GM19099 (cell line): ENCODE results near the gene ST6GALNAC3.

Source experiments
- POLR2A ChIP-seq: IDR thresholded peaks from 3 replicates; pipeline ENCODE4 v1.6.1; 2011; ENCODE audit warnings: low read depth; ENCODE audit not compliant: insufficient read length; ENCODE audit errors: extremely low read depth

ST6GALNAC3 gene

GRCh38 chr1:76480827-76481226 is 406.3 kb downstream of the ST6GALNAC3 start:
- no peak for TF ChIP-seq POLR2A

- TF ChIP-seq POLR2A: no peak
These were observed 407.1 kb downstream of the ST6GALNAC3 start for GRCh38 chr1:76481672-76482071.

- TF ChIP-seq POLR2A: no peak
These were observed 407.7 kb downstream of the ST6GALNAC3 start for GRCh38 chr1:76482272-76482671.

GRCh38 chr1:76491737-76492136 is 417.2 kb downstream of the ST6GALNAC3 start:
- no peak for TF ChIP-seq POLR2A

- no peak for TF ChIP-seq POLR2A
These were observed 418.3 kb downstream of the ST6GALNAC3 start for GRCh38 chr1:76492752-76493430.

GRCh38 chr1:76494807-76495206 is 420.3 kb downstream of the ST6GALNAC3 start:
- TF ChIP-seq POLR2A: no peak

- TF ChIP-seq POLR2A: no peak
These were observed 422.3 kb downstream of the ST6GALNAC3 start for GRCh38 chr1:76496871-76497270.

- no peak for TF ChIP-seq POLR2A
These were observed 425.6 kb downstream of the ST6GALNAC3 start for GRCh38 chr1:76500116-76500515.

- TF ChIP-seq POLR2A: no peak
These were observed 426.6 kb downstream of the ST6GALNAC3 start for GRCh38 chr1:76501136-76501535.

GRCh38 chr1:76501586-76502219 is 427.2 kb downstream of the ST6GALNAC3 start:
- TF ChIP-seq POLR2A: no peak

- no peak for TF ChIP-seq POLR2A
These were observed 428.6 kb downstream of the ST6GALNAC3 start for GRCh38 chr1:76503100-76503499.

GRCh38 chr1:76503736-76504135 is 429.2 kb downstream of the ST6GALNAC3 start:
- no peak for TF ChIP-seq POLR2A

GRCh38 chr1:76507376-76507775 is 432.8 kb downstream of the ST6GALNAC3 start:
- TF ChIP-seq POLR2A: no peak

GRCh38 chr1:76508871-76509270 is 434.3 kb downstream of the ST6GALNAC3 start:
- TF ChIP-seq POLR2A: no peak

GRCh38 chr1:76510672-76511557 is 436.4 kb downstream of the ST6GALNAC3 start:
- no peak for TF ChIP-seq POLR2A
